Colonic mucosa (tissue), 4 donors: Measurements from ENCODE around the gene ADGRG1. TPM values are rescaled to one million over a fixed set of nuclear protein-coding genes. Genes with fewer than 3 reads are reported as not detected.

Source experiments
- DNase-seq: peaks from one replicate; pipeline ENCODE4 v3.0.0-alpha.2; 2020
- H3K27ac ChIP-seq: fragments of 200-600 bp; one replicate; pipeline ENCODE4 v1.8.0; 2021
- H3K27me3 ChIP-seq: fragments of 200-600 bp; one replicate; pipeline ENCODE4 v1.8.0; 2021
- H3K36me3 ChIP-seq: fragments of 200-600 bp; one replicate; pipeline ENCODE4 v1.8.0; 2021
- H3K4me1 ChIP-seq: fragments of 200-600 bp; one replicate; pipeline ENCODE4 v1.8.0; 2021; ENCODE audit warnings: mild to moderate bottlenecking
- H3K4me3 ChIP-seq: fragments of 200-600 bp; one replicate; pipeline ENCODE4 v1.8.0; 2021
- H3K9ac ChIP-seq, 2 donors: one replicate each; pipeline ENCODE4 v1.7.0; 2013; ENCODE audit warnings: control low read depth in 2 of 2, low read depth in 2 of 2, low read length in 2 of 2
- H3K9me3 ChIP-seq: fragments of 200-600 bp; one replicate; pipeline ENCODE4 v1.8.0; 2021
- CTCF ChIP-seq: fragments of 200-600 bp; IDR thresholded peaks from one replicate; pipeline ENCODE4 v1.8.0; 2022; ENCODE audit warnings: antibody characterized with exemption, mild to moderate bottlenecking
- intact Hi-C: fragments of 100-400 bp; cut with DNase I; formaldehyde crosslinking; loops from one replicate; pipeline ENCODE4 v1.14.1; 2022
- total RNA-seq, 2 donors: library from RNA; stranded (reverse); fragmentation: NEBNext Ultra II Directional in 1 of 2; extraction: Animal tissue kit (Norgen Biotek cat#: 25700) in 1 of 2; gene quantifications; one replicate each; pipeline ENCODE4 v1.2.1, GENCODE V29; 2021
- donor health status: healthy.
- donor health status: DM: no; HTN: no; CAD: no.
- donor health status: DM: no; HTN: no; CAD: no.

The ADGRG1 gene
- total RNA-seq, 2 donors from 2014 or later = 68.9 to 126 TPM

GRCh38 chr16:57638381-57638780 lies 10.0 kb downstream of the ADGRG1 start:
- no peaks in the 10 kb centered on the region for H3K27me3 ChIP-seq

GRCh38 chr16:57639172-57639887 lies 10.9 kb downstream of the ADGRG1 start:
- Histone ChIP-seq H3K4me3 (no peak overlapping the region), H3K27me3 (no peaks in the 10 kb centered on the region), H3K9ac (no peak overlapping the region), H3K36me3 (no peaks in the 10 kb centered on the region), H3K4me1 (peaks cover 13% of the 10 kb centered on the region), H3K27ac (no peak overlapping the region), H3K9me3 (no peaks in the 10 kb centered on the region)
- no peak for TF ChIP-seq CTCF
- intact Hi-C loops = no loop called here
- no peak for DNase-seq

More at GRCh38 chr16:57638381-57638780, 10.0 kb downstream of the ADGRG1 start:
- DNase-seq = no peak
- H3K27ac ChIP-seq = no peak overlapping the region
- H3K4me1 ChIP-seq = peaks cover 13% of the 10 kb centered on the region
- no peak for TF ChIP-seq CTCF
- intact Hi-C loops = no loop called here
- H3K9ac ChIP-seq = no peak overlapping the region
- H3K4me3 ChIP-seq = no peak overlapping the region
- H3K36me3 ChIP-seq = no peaks in the 10 kb centered on the region
- H3K9me3 ChIP-seq = no peaks in the 10 kb centered on the region

GRCh38 chr16:57640185-57640584 lies 11.8 kb downstream of the ADGRG1 start:
- Histone ChIP-seq H3K27ac (no peak overlapping the region), H3K4me3 (no peak overlapping the region), H3K9ac (no peak overlapping the region), H3K27me3 (no peaks in the 10 kb centered on the region), H3K4me1 (peaks cover 7% of the 10 kb centered on the region), H3K9me3 (no peaks in the 10 kb centered on the region), H3K36me3 (no peaks in the 10 kb centered on the region)
- intact Hi-C loops = no loop called here
- no peak for DNase-seq
- no peak for TF ChIP-seq CTCF

GRCh38 chr16:57640612-57641011 lies 12.2 kb downstream of the ADGRG1 start:
- no peaks in the 10 kb centered on the region for H3K27me3 ChIP-seq
- intact Hi-C loops = no loop called here
- no peaks in the 10 kb centered on the region for H3K36me3 ChIP-seq
- no peak overlapping the region for H3K9ac ChIP-seq
- peaks cover 6% of the 10 kb centered on the region for H3K4me1 ChIP-seq
- no peaks in the 10 kb centered on the region for H3K9me3 ChIP-seq
- TF ChIP-seq CTCF = no peak
- H3K27ac ChIP-seq = no peak overlapping the region
- H3K4me3 ChIP-seq = no peak overlapping the region
- no peak for DNase-seq

- no peak overlapping the region for H3K4me3 ChIP-seq
- H3K36me3 ChIP-seq = no peaks in the 10 kb centered on the region
- TF ChIP-seq CTCF = no peak
- H3K27ac ChIP-seq = no peak overlapping the region
- H3K9ac ChIP-seq = no peak overlapping the region
- intact Hi-C loops = no loop called here
- no peaks in the 10 kb centered on the region for H3K4me1 ChIP-seq
- H3K27me3 ChIP-seq = no peaks in the 10 kb centered on the region
- DNase-seq = no peak
- H3K9me3 ChIP-seq = no peaks in the 10 kb centered on the region
Measured at GRCh38 chr16:57642160-57643135, 14.0 kb downstream of the ADGRG1 start.
